Cardiac fibroblast (primary cell): ENCODE measurements around the gene DEPDC1B.

Experiments used
- DNase-seq, 2 donors: peaks; one replicate each; pipeline versions ENCODE4 v3.0.0 to v3.0.0-alpha.2; 2010; ENCODE audit warnings: low read depth in 2 of 2
- H3K4me3 ChIP-seq, 2 donors: replicated peaks in 1 of 2; 1 replicate in 1 of 2; 2 replicates in 1 of 2; pipeline ENCODE4 v1.5.1; 2011; ENCODE audit warnings: low read depth in 2 of 2, low read length in 2 of 2, mild to moderate bottlenecking in 2 of 2, moderate library complexity in 1 of 2
- TF ChIP-seq, protein P1 (sequence below): IDR thresholded peaks from one replicate; pipeline ENCODE4 v1.5.1; 2011; ENCODE audit warnings: low read depth, mild to moderate bottlenecking, low read length, inconsistent platforms

The DEPDC1B gene

GRCh38 chr5:60679816-60680215 lies 20.1 kb downstream of the DEPDC1B start:
- TF ChIP-seq, protein P1, sequence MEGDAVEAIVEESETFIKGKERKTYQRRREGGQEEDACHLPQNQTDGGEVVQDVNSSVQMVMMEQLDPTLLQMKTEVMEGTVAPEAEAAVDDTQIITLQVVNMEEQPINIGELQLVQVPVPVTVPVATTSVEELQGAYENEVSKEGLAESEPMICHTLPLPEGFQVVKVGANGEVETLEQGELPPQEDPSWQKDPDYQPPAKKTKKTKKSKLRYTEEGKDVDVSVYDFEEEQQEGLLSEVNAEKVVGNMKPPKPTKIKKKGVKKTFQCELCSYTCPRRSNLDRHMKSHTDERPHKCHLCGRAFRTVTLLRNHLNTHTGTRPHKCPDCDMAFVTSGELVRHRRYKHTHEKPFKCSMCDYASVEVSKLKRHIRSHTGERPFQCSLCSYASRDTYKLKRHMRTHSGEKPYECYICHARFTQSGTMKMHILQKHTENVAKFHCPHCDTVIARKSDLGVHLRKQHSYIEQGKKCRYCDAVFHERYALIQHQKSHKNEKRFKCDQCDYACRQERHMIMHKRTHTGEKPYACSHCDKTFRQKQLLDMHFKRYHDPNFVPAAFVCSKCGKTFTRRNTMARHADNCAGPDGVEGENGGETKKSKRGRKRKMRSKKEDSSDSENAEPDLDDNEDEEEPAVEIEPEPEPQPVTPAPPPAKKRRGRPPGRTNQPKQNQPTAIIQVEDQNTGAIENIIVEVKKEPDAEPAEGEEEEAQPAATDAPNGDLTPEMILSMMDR: no peak
- no peak for DNase-seq
- H3K4me3 ChIP-seq: no peak overlapping the region

GRCh38 chr5:60677850-60678664 lies 21.9 kb downstream of the DEPDC1B start:
- DNase-seq: peak; percentile 75 to 80

DNA sequence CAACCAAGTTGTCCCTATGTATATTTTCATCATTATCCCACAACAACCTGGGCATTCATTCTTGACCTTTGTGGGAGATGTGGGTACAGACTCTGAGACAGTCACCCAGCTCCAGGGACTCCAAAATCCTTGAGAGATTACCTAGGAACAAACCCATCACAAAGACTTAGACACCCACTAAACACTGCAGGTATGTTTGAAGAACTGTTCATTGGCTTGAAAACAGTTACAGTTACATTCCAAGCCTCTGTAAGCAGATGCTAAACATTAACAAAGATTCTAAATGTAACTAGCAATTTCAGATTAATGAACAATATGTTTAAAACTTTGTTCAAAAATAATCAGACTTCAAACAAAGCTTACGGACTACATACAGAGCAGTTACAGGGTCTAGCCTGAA lies 24.7 kb downstream of the DEPDC1B start:
- no peak for DNase-seq
- no peak overlapping the region for H3K4me3 ChIP-seq
- TF ChIP-seq, protein P1: no peak

More at GRCh38 chr5:60677850-60678664, 21.9 kb downstream of the DEPDC1B start:
- no peak overlapping the region for H3K4me3 ChIP-seq
- TF ChIP-seq, protein P1: peak; percentile 37

DNA sequence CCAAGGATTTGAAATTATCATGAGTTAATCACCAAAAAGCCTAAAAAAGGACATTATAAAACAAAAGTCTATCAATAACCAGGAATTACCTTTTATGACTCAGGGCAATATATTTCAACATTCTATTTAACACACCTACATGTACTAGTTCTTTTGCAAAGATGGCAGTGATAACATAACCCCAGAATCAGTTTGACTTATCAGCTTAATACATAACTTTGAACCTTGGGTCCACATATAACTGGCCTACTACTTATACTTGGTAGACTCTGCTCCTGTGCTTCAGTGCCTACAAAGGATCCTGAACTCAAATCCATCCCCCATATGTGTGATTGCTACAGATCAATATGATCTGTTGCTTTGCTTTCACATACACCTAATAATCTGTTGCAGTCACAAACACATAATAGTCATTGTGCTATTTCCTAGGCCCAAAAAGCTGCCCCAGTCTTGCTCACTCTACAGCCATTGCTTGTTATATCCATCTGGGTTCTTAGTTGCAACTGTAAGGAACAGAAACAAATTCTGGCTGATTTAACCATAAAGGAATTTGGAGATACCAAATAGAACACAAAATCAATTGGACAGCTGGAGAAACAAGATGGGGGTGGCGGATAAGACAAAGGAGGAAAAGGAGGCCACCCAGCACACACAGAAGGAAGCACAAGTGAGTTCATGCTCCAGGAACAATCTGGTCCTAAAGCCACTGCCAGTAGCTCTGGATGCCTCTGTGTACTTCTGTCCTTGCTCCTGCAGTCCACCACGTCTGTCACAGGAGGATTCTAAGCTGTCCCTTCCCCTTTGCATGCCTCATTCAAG lies 25.5 kb downstream of the DEPDC1B start:
- no peak overlapping the region for H3K4me3 ChIP-seq
- TF ChIP-seq, protein P1: no peak
- peak in 1 of 2 donors; percentile 9 for DNase-seq

GRCh38 chr5:60673334-60673733 lies 26.6 kb downstream of the DEPDC1B start:
- DNase-seq: no peak
- no peak overlapping the region for H3K4me3 ChIP-seq
- TF ChIP-seq, protein P1: no peak

DNA sequence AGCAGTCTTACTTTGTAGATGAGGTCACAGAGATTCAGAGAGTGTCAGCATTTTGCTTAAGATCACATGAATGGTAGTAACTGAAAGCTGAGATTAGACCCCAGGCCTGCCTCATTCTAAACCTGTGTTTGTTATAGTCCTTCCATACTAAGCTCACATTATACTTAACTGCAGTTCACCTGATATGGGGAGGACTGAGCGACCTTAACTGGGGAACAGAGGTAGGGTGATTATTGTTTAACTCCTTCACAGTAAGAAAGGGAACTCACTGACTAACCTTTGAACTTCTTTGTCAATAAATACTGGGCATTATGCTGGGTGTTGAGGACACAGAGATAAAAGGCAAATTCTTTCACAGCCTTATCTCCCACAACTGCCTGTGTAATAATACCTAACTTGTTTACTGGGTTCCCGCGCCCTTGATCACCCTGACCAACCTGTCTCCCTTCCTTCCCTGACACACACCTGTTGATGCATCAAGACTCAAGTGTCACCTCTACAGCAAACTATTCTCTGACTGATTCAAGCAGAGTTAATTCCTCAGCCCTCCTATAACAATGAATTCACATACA lies 27.2 kb downstream of the DEPDC1B start:
- DNase-seq: no peak
- TF ChIP-seq, protein P1: no peak
- H3K4me3 ChIP-seq: no peak overlapping the region
